ENCODE data around the gene PROSER2. TPM values are rescaled to one million over a fixed set of nuclear protein-coding genes. Genes with fewer than 3 reads are reported as not detected.

PROSER2 gene
- total and polyA plus RNA-seq, 9 donors = 1.3 to 13.4 (median 3.7) TPM

DNA sequence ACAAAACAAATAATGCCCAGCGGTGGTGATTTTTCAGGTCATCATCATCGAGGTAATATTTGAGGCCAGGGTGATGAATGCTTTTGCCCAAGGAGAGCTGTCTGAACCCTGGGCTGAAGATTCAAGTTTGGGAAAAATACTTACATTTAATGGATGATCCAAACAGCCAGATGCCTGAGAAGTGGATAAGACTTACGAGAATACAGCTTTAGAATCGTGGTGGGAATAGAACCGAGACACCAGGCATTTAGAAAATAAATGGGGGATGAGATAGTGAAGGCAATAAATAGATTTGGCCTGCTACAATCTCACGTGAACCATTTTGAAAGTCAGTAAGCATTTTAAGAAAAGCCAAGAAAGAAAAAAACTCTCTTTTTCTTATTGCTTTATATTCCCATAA lies 12.2 kb upstream of the PROSER2 start:
- no peak overlapping the region for H3K27ac ChIP-seq
- H3K36me3 ChIP-seq = no peaks in the 10 kb centered on the region
- intact Hi-C loops (cut with DNase I) = no loop called here
- 61 to 74% (median 64%) methylated on average over 6 of the region's 6 CpGs for WGBS, 3 donors
- peaks cover 2% of the 10 kb centered on the region for H3K4me1 ChIP-seq (ENCODE audit: insufficient read depth)
- no peaks in the 10 kb centered on the region for H3K27me3 ChIP-seq
- DNase-seq = no peak
- H3K9me3 ChIP-seq = no peaks in the 10 kb centered on the region
- H3K4me3 ChIP-seq = no peak overlapping the region
- TF ChIP-seq POLR2A (IDR thresholded peaks at IDR 0.05) = no peak
- no peak for TF ChIP-seq CTCF (IDR thresholded peaks at IDR 0.05)

DNA sequence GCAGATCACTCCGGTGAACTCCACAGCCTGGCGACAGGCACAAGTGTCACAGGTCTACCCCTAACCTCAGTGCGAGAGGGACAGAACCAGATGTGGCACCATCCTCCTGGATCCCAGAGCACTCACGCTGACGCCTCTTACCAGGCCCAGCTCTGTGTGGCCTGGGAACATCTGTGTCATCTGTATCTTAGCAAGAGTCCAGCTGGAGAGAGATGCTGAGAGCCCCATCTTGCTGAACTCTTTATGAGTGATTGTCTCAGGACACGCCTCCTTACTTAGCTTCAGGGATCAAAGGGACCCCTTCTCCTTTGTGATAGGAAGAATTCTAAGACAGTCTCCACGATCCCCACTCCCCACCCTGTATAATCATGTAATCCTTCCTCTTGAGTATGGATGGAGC lies 10.0 kb upstream of the PROSER2 start:
- DNase-seq = no peak

GRCh38 chr10:11813855-11814567 lies 9.1 kb upstream of the PROSER2 start:
- TF ChIP-seq CTCF (IDR thresholded peaks at IDR 0.05) (no peak), EP300 (IDR thresholded peaks at IDR 0.05) (no peak), POLR2A (IDR thresholded peaks at IDR 0.05) (no peak)
- Histone ChIP-seq H3K36me3 (no peaks in the 10 kb centered on the region), H3K4me1 (ENCODE audit: insufficient read depth) (no peaks in the 10 kb centered on the region), H3K27ac (no peak overlapping the region), H3K9me3 (no peaks in the 10 kb centered on the region), H3K27me3 (no peaks in the 10 kb centered on the region), H3K4me3 (no peak overlapping the region)
- WGBS, 3 donors = 86 to 89% (median 87%) methylated on average over 13 of the region's 13 CpGs
- no peak for DNase-seq
- intact Hi-C loops (cut with DNase I) = no loop called here

More for the DNA sequence above, 10.0 kb upstream of the PROSER2 start:
- Histone ChIP-seq H3K36me3 (no peaks in the 10 kb centered on the region), H3K27me3 (no peaks in the 10 kb centered on the region), H3K9me3 (no peaks in the 10 kb centered on the region), H3K27ac (no peak overlapping the region), H3K4me3 (no peak overlapping the region), H3K4me1 (ENCODE audit: insufficient read depth) (no peaks in the 10 kb centered on the region)
- TF ChIP-seq CTCF (IDR thresholded peaks at IDR 0.05) = no peak
- TF ChIP-seq EP300 (IDR thresholded peaks at IDR 0.05) = no peak
- no peak for TF ChIP-seq POLR2A (IDR thresholded peaks at IDR 0.05)
- intact Hi-C loops (cut with DNase I) = no loop called here
- WGBS, 3 donors = 93 to 95% (median 95%) methylated on average over 7 of the region's 7 CpGs

- Histone ChIP-seq H3K9me3 (no peaks in the 10 kb centered on the region), H3K36me3 (no peaks in the 10 kb centered on the region), H3K27me3 (no peaks in the 10 kb centered on the region), H3K4me1 (ENCODE audit: insufficient read depth) (no peaks in the 10 kb centered on the region), H3K4me3 (no peak overlapping the region), H3K27ac (no peak overlapping the region)
- 77 to 87% (median 87%) methylated on average over 3 of the region's 3 CpGs for WGBS, 3 donors
- intact Hi-C loops (cut with DNase I) = no loop called here
- no peak for TF ChIP-seq CTCF (IDR thresholded peaks at IDR 0.05)
- no peak for TF ChIP-seq POLR2A (IDR thresholded peaks at IDR 0.05)
- no peak for TF ChIP-seq EP300 (IDR thresholded peaks at IDR 0.05)
- no peak for DNase-seq
These were observed 4.1 kb upstream of the PROSER2 start for GRCh38 chr10:11819027-11819426.

Data from ovary (tissue), 9 donors.